Keratinocyte (primary cell): Measurements from ENCODE around the gene ACAD10. TPM values are rescaled to one million over a fixed set of nuclear protein-coding genes. Genes with fewer than 3 reads are reported as not detected.
"Not testable (repeated sequence)": the region's sequence is repeated elsewhere in the genome, so short reads cannot be mapped to it uniquely, and the experiment has no call there.

Source experiments
- DNase-seq: peaks from one replicate; pipeline ENCODE4 v3.0.0-alpha.2; 2011; ENCODE audit warnings: low read depth, missing footprints, low spot score
- FAIRE-seq: peaks from 2 replicates; lab custom pipeline; 2011; peaks lifted over from hg19 to GRCh38; lab: Jason Lieb, UNC
- H2AFZ ChIP-seq: 2 replicates; pipeline ENCODE4 v1.6.0; 2012; ENCODE audit warnings: low read length, control low read depth, inconsistent platforms; ENCODE audit not compliant: control insufficient read depth
- H3K27ac ChIP-seq: 2 replicates; pipeline ENCODE4 v1.5.1; 2011; ENCODE audit warnings: low read length; ENCODE audit not compliant: control insufficient read depth, insufficient read depth
- H3K27me3 ChIP-seq: 3 replicates; pipeline ENCODE4 v1.6.0; 2011; ENCODE audit warnings: low read length; ENCODE audit not compliant: control insufficient read depth, insufficient read depth; ENCODE audit errors: extremely low read depth
- H3K36me3 ChIP-seq, 2 experiments: 2 replicates in 1 of 2; 3 replicates in 1 of 2; pipeline ENCODE4 v1.5.1; 2011; ENCODE audit warnings: low read length in 2 of 2, mild to moderate bottlenecking in 1 of 2; ENCODE audit not compliant: control insufficient read depth in 2 of 2, insufficient read depth in 2 of 2; ENCODE audit errors: extremely low read depth in 1 of 2
- H3K4me1 ChIP-seq: 3 replicates; pipeline ENCODE4 v1.5.1; 2011; ENCODE audit warnings: low read length; ENCODE audit not compliant: control insufficient read depth, insufficient read depth; ENCODE audit errors: extremely low read depth
- H3K4me2 ChIP-seq: 3 replicates; pipeline ENCODE4 v1.6.0; 2011; ENCODE audit warnings: low read depth, low read length; ENCODE audit not compliant: control insufficient read depth, insufficient read depth; ENCODE audit errors: extremely low read depth
- H3K4me3 ChIP-seq, 3 experiments: fragments of 200-600 bp in 1 of 3; sonication (generic) in 1 of 3; 2 replicates in 2 of 3; 3 replicates in 1 of 3; pipeline ENCODE4 v1.5.1; 2011 to 2016; ENCODE audit warnings: low read length in 3 of 3, mild to moderate bottlenecking in 3 of 3, control low read depth in 2 of 3, inconsistent platforms in 1 of 3, low read depth in 1 of 3, mixed read lengths in 1 of 3, mixed run types in 1 of 3, moderate library complexity in 1 of 3; ENCODE audit not compliant: control insufficient read depth in 2 of 3, insufficient read depth in 2 of 3; ENCODE audit errors: extremely low read depth in 1 of 3
- H3K79me2 ChIP-seq: 2 replicates; pipeline ENCODE4 v1.6.0; 2012; ENCODE audit warnings: low read length; ENCODE audit not compliant: control insufficient read depth, insufficient read depth
- H3K9ac ChIP-seq: 3 replicates; pipeline ENCODE4 v1.6.0; 2011; ENCODE audit warnings: low read length; ENCODE audit not compliant: control insufficient read depth, insufficient read depth; ENCODE audit errors: extremely low read depth
- H3K9me1 ChIP-seq: 3 replicates; pipeline ENCODE4 v1.6.0; 2011; ENCODE audit warnings: low read length; ENCODE audit not compliant: control insufficient read depth, insufficient read depth; ENCODE audit errors: extremely low read depth
- H3K9me3 ChIP-seq: 2 replicates; pipeline ENCODE4 v1.5.1; 2012; ENCODE audit warnings: low read depth, low read length; ENCODE audit not compliant: control insufficient read depth
- H4K20me1 ChIP-seq: 3 replicates; pipeline ENCODE4 v1.6.0; 2011; ENCODE audit warnings: low read length; ENCODE audit not compliant: control insufficient read depth, insufficient read depth; ENCODE audit errors: extremely low read depth
- EZH2 ChIP-seq: IDR thresholded peaks from one replicate; pipeline ENCODE4 v1.6.1; 2012; ENCODE audit warnings: inconsistent platforms, mild to moderate bottlenecking, low read length, moderate library complexity
- dilution Hi-C: fragments of 300-500 bp; cut with MboI; formaldehyde crosslinking; loops from one replicate; pipeline ENCODE4 v1.7.0; 2020; ENCODE audit warnings: low sequenced_read_pairs; ENCODE audit not compliant: extremely low pct_ligation_motif_present
- polyA plus RNA-seq, 5 experiments: library from polyadenylated mRNA; depleted of rRNA in 3 of 5; stranded (reverse) in 3 of 5; stranded (forward) in 1 of 5; unstranded in 1 of 5; fragments of >200 nt; gene quantifications; 1 replicate in 1 of 5; 2 replicates in 3 of 5; 3 replicates in 1 of 5; pipeline versions ENCODE4 v1.2.1 to v1.2.3, GENCODE V29; 2011 to 2012; ENCODE audit warnings: missing spikeins in 2 of 5, low read depth in 1 of 5, low replicate concordance in 1 of 5
- TF ChIP-seq, protein P1 (sequence below), 3 experiments: IDR thresholded peaks in 1 of 3; conservative IDR thresholded peaks in 1 of 3; optimal IDR thresholded peaks in 1 of 3; 2 replicates in 2 of 3; 3 replicates in 1 of 3; pipeline versions ENCODE3 to v1.5.1; 2011; ENCODE audit warnings: low read length in 3 of 3, mild to moderate bottlenecking in 3 of 3, moderate library complexity in 2 of 3, control low read depth in 1 of 3, inconsistent platforms in 1 of 3; ENCODE audit not compliant: insufficient read depth in 2 of 3; ENCODE audit errors: extremely low read depth in 1 of 3

ACAD10 gene
- polyA plus RNA-seq, 1 donor (not counting 4 experiments of a cell fraction or from before 2014, with no cell fraction given) = 13.2 TPM

DNA sequence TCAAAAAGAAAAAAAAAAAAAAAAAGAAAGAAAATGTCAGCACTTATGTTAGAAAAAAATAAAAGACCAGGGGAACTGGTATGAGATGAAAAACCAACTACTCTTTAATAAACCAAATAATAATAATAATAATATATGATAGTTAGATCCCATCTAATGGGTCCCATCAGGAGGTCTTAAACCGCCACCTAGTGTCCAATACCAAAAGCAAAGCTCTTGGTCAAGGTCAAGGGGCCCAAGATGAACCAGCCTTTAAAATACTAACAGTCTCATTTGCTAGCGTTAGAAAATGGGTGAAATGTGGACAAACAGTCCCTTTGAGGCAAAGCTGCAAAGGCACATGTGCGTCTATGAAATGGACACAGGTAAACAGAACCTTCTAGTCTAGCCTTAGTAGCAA lies 12.3 kb upstream of the ACAD10 start:
- H3K79me2 ChIP-seq = no peaks in the 10 kb centered on the region
- peaks cover 24 to 30% of the 10 kb centered on the region in 2 experiments for H3K36me3 ChIP-seq
- FAIRE-seq (no peak), DNase-seq (no peak)
- no peak overlapping the region for H2AFZ ChIP-seq
- TF ChIP-seq, protein P1, sequence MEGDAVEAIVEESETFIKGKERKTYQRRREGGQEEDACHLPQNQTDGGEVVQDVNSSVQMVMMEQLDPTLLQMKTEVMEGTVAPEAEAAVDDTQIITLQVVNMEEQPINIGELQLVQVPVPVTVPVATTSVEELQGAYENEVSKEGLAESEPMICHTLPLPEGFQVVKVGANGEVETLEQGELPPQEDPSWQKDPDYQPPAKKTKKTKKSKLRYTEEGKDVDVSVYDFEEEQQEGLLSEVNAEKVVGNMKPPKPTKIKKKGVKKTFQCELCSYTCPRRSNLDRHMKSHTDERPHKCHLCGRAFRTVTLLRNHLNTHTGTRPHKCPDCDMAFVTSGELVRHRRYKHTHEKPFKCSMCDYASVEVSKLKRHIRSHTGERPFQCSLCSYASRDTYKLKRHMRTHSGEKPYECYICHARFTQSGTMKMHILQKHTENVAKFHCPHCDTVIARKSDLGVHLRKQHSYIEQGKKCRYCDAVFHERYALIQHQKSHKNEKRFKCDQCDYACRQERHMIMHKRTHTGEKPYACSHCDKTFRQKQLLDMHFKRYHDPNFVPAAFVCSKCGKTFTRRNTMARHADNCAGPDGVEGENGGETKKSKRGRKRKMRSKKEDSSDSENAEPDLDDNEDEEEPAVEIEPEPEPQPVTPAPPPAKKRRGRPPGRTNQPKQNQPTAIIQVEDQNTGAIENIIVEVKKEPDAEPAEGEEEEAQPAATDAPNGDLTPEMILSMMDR (optimal IDR thresholded peaks at IDR 0.05 in 1 of 3, IDR thresholded peaks at IDR 0.05 in 1 of 3, conservative IDR thresholded peaks at IDR 0.05 in 1 of 3; ENCODE audit: extremely low read depth in 1 of 3, insufficient read depth in 2 of 3, low read length in 3 of 3) = peak; percentile 30 to 34 (median 30)
- TF ChIP-seq EZH2 = no peak
- no peaks in the 10 kb centered on the region for H3K9me1 ChIP-seq
- H3K27me3 ChIP-seq = no peaks in the 10 kb centered on the region
- no peaks in the 10 kb centered on the region for H4K20me1 ChIP-seq
- no peaks in the 10 kb centered on the region for H3K4me1 ChIP-seq
- no peaks in the 10 kb centered on the region for H3K9me3 ChIP-seq
- dilution Hi-C loops = no loop called here
- no peak overlapping the region for H3K9ac ChIP-seq
- no peak overlapping the region for H3K4me2 ChIP-seq
- H3K4me3 ChIP-seq = no peak overlapping the region
- no peak overlapping the region for H3K27ac ChIP-seq

DNA sequence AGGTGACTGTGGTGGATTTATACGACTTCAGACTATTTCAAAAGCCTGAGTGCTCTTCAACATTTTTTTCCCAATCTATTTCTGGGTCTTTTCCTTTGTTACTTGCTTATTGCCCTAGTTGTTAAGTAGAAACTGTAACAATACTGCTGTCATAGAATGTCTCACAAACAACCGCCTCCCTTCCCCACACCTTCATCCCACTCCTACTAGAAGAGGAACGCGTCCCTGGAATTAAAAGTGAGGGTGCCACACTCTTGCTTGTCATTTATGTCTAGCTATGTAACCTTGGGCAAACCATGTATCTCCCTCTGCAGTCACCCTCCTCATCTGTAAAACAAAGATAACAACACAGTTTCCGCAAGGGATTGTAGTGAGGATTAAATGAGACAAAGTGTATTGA lies 8.7 kb upstream of the ACAD10 start:
- Histone ChIP-seq H3K4me2 (no peak overlapping the region), H3K9ac (no peak overlapping the region), H3K27me3 (no peaks in the 10 kb centered on the region), H3K36me3 (peaks cover 24 to 32% of the 10 kb centered on the region in 2 experiments), H3K9me3 (no peaks in the 10 kb centered on the region), H3K79me2 (no peaks in the 10 kb centered on the region), H3K4me1 (no peaks in the 10 kb centered on the region), H3K9me1 (no peaks in the 10 kb centered on the region), H2AFZ (no peak overlapping the region), H3K4me3 (no peak overlapping the region), H3K27ac (no peak overlapping the region), H4K20me1 (no peaks in the 10 kb centered on the region)
- FAIRE-seq = no peak
- no peak for TF ChIP-seq EZH2
- TF ChIP-seq, protein P1 (optimal IDR thresholded peaks at IDR 0.05 in 1 of 3, IDR thresholded peaks at IDR 0.05 in 1 of 3, conservative IDR thresholded peaks at IDR 0.05 in 1 of 3; ENCODE audit: extremely low read depth in 1 of 3, insufficient read depth in 2 of 3, low read length in 3 of 3) = no peak
- DNase-seq = no peak
- dilution Hi-C loops = no loop called here

DNA sequence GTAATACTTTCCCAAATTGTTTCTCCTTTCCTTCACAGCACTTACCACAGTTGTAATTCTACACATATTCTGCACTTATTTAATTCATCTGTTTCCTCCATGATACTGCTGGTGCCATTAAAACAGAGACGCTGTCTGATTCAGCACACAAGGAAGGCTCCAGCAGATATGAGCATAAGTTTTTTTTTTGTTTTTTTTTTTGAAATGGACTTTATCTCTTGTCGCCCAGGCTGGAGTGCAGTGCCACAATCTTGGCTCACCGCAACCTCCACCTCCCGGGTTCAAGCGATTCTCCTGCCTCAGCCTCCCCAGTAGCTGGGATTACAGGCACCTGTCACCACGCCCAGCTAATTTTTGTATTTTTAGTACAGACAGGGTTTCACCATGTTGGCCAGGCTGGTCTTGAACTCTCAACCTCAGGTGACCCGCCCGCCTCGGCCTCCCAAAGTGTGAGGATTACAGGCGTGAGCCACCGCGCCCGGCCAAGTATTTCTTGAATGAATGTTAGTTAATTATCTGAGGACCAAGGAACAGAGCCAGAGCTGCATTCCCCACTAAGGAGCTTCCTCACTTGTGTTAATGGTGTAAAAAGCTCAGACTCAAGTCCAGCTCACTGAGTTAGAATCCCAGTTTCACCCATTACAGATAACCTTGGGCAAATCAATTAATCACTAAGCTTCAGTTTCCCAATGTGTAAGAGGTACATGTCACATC lies 1.2 kb upstream of the ACAD10 start:
- H4K20me1 ChIP-seq, DNase-seq, dilution Hi-C loops, FAIRE-seq, H3K9me3 ChIP-seq, H3K9me1 ChIP-seq, H3K27me3 ChIP-seq: not testable (repeated sequence)
- peak overlapping the region; percentile 90 for H2AFZ ChIP-seq
- peak overlapping the region; percentile 79 to 99 (median 99) for H3K4me3 ChIP-seq
- peaks cover 5 to 11% of the 10 kb centered on the region in 2 experiments for H3K36me3 ChIP-seq
- H3K27ac ChIP-seq = peak overlapping the region; percentile 89
- peak overlapping the region; percentile 99 for H3K4me2 ChIP-seq
- peaks cover 51% of the 10 kb centered on the region for H3K79me2 ChIP-seq
- peak overlapping the region; percentile 93 for H3K9ac ChIP-seq
- H3K4me1 ChIP-seq = peaks cover 23% of the 10 kb centered on the region
